Measurements from ENCODE around the gene NDUFC1.
A peak's percentile ranks its signal among the peaks of the same experiment; 100 is the strongest.

The NDUFC1 gene

GRCh38 chr4:139267301-139267700 lies 35.0 kb downstream of the NDUFC1 start:
- ChIA-PET CTCF (interaction anchor here (0.7 kb wide), 1 partner anchor 29 kb away, joined by 3 read pairs; no protein-coding TSS in a partner anchor), POLR2A (no interaction called here)
- no peaks in the 10 kb centered on the region for H3K9me3 ChIP-seq (ENCODE audit: control insufficient read depth, insufficient read depth, low read depth, low read length)
- no peaks in the 10 kb centered on the region for H3K36me3 ChIP-seq (ENCODE audit: control insufficient read depth in 2 of 2, insufficient read depth in 1 of 2, low read length in 2 of 2)
- H3K4me3 ChIP-seq (ENCODE audit: low read depth, low read length) = no peak overlapping the region
- no peaks in the 10 kb centered on the region for H3K4me1 ChIP-seq (ENCODE audit: control insufficient read depth, insufficient read depth, low read length)
- no peak overlapping the region for H3K27ac ChIP-seq (ENCODE audit: extremely low read depth, low read depth, low read length)
- TF ChIP-seq, protein P1, sequence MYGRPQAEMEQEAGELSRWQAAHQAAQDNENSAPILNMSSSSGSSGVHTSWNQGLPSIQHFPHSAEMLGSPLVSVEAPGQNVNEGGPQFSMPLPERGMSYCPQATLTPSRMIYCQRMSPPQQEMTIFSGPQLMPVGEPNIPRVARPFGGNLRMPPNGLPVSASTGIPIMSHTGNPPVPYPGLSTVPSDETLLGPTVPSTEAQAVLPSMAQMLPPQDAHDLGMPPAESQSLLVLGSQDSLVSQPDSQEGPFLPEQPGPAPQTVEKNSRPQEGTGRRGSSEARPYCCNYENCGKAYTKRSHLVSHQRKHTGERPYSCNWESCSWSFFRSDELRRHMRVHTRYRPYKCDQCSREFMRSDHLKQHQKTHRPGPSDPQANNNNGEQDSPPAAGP (tag by site-specific recombination; IDR thresholded peaks at IDR 0.05) = no peak
- no peak for TF ChIP-seq ZNF560 (tag by site-specific recombination; IDR thresholded peaks at IDR 0.05; ENCODE audit: borderline replicate concordance)
- no peak for TF ChIP-seq PBX3 (CRISPR knock-in tag; IDR thresholded peaks at IDR 0.05)
- no peak for TF ChIP-seq ZBTB17 (tag by site-specific recombination; IDR thresholded peaks at IDR 0.05)
- TF ChIP-seq ZNF544 (tag by site-specific recombination; IDR thresholded peaks at IDR 0.05) = no peak
- no peak for TF ChIP-seq IKZF3 (tag by site-specific recombination; IDR thresholded peaks at IDR 0.05)
- no peak for TF ChIP-seq ZNF548 (tag by site-specific recombination; IDR thresholded peaks at IDR 0.05)
- TF ChIP-seq SCRT2 (tag by site-specific recombination; IDR thresholded peaks at IDR 0.05) = no peak

DNA sequence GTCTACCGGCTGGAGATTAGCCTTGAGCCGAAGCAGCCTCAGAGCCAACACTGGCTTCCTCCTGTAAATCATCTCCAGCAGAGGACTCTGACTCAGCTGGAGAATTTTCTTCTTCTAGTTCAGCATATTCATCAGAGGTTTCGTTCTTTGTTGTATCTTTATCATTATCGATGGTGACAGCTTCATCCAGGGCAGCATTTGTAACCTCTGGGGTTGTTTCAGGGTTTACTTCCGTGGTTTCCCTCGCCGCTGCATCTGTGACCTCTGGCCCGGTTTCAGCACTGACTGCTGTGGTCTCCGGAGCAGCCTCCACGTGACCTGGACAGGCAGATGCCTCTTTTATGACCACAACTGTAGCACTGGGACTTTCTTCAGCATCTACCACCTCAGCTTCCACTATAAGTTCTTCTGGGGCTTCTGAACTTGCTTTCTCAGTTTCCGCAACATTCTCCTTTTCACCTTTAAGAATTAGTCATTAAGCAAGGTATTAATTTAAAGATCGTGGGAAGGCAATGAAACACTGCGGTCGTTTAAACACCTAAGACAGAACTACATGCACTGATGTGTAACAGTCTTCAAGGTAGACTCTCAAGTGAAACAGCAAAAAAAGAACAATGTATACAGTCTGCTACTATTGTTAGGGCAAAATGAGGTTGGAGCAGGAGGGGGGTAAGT lies 35.6 kb downstream of the NDUFC1 start:
- Histone ChIP-seq H3K4me1 (ENCODE audit: control insufficient read depth, insufficient read depth, low read length) (no peaks in the 10 kb centered on the region), H3K9me3 (ENCODE audit: control insufficient read depth, insufficient read depth, low read depth, low read length) (no peaks in the 10 kb centered on the region), H3K27ac (ENCODE audit: extremely low read depth, low read depth, low read length) (no peak overlapping the region), H3K4me3 (ENCODE audit: low read depth, low read length) (peak overlapping the region; percentile 28), H3K36me3 (ENCODE audit: control insufficient read depth in 2 of 2, insufficient read depth in 1 of 2, low read length in 2 of 2) (no peaks in the 10 kb centered on the region)
- ChIA-PET CTCF (interaction anchor here (0.7 to 1.0 kb wide), 3 partner anchors 8 to 29 kb away, joined by 3 to 6 read pairs (median 3); partner anchors contain the start of gene MGARP), POLR2A (interaction anchor here (1.4 kb wide), 1 partner anchor 35 kb away, joined by 3 read pairs; the partner anchor contains the start of gene NAA15)
- TF ChIP-seq KLF1 (tag by site-specific recombination; IDR thresholded peaks at IDR 0.05) (no peak), ZNF830 (tag by site-specific recombination; IDR thresholded peaks at IDR 0.05; ENCODE audit: low read depth) (no peak), ZBTB17 (tag by site-specific recombination; IDR thresholded peaks at IDR 0.05) (0 out of 2 replicates have a peak, but pooled peaks have one; percentile 53), ZFP41 (tag by site-specific recombination; IDR thresholded peaks at IDR 0.05; ENCODE audit: borderline replicate concordance) (no peak), GLIS1 (tag by site-specific recombination; IDR thresholded peaks at IDR 0.05) (peak; percentile 30; the same call in 1 of the 2 replicates), ZNF335 (tag by site-specific recombination; conservative IDR thresholded peaks at IDR 0.05) (0 out of 2 replicates have a peak, but pooled peaks have one; percentile 29), ZNF664 (tag by site-specific recombination; IDR thresholded peaks at IDR 0.05) (peak; percentile 9; the same call in 1 of the 2 replicates), PRDM1 (tag by site-specific recombination; IDR thresholded peaks at IDR 0.05) (peak; percentile 41; the same call in 1 of the 2 replicates), ZNF600 (tag by site-specific recombination; IDR thresholded peaks at IDR 0.05) (0 out of 2 replicates have a peak, but pooled peaks have one; percentile 29)
- TF ChIP-seq, protein P2, sequence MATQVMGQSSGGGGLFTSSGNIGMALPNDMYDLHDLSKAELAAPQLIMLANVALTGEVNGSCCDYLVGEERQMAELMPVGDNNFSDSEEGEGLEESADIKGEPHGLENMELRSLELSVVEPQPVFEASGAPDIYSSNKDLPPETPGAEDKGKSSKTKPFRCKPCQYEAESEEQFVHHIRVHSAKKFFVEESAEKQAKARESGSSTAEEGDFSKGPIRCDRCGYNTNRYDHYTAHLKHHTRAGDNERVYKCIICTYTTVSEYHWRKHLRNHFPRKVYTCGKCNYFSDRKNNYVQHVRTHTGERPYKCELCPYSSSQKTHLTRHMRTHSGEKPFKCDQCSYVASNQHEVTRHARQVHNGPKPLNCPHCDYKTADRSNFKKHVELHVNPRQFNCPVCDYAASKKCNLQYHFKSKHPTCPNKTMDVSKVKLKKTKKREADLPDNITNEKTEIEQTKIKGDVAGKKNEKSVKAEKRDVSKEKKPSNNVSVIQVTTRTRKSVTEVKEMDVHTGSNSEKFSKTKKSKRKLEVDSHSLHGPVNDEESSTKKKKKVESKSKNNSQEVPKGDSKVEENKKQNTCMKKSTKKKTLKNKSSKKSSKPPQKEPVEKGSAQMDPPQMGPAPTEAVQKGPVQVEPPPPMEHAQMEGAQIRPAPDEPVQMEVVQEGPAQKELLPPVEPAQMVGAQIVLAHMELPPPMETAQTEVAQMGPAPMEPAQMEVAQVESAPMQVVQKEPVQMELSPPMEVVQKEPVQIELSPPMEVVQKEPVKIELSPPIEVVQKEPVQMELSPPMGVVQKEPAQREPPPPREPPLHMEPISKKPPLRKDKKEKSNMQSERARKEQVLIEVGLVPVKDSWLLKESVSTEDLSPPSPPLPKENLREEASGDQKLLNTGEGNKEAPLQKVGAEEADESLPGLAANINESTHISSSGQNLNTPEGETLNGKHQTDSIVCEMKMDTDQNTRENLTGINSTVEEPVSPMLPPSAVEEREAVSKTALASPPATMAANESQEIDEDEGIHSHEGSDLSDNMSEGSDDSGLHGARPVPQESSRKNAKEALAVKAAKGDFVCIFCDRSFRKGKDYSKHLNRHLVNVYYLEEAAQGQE (tag by site-specific recombination; IDR thresholded peaks at IDR 0.05) = peak; percentile 61; the same call in 1 of the 2 replicates
